Kidney epithelial cell (primary cell): ENCODE data around the gene ELL2. TPM values are rescaled to one million over a fixed set of nuclear protein-coding genes. Genes with fewer than 3 reads are reported as not detected.
"Not testable (repeated sequence)": the region's sequence is repeated elsewhere in the genome, so short reads cannot be mapped to it uniquely, and the experiment has no call there.

Experiments
- DNase-seq: peaks from one replicate; pipeline ENCODE4 v3.0.0-alpha.2; 2010; ENCODE audit warnings: low read depth
- H3K27me3 ChIP-seq: 2 replicates; pipeline ENCODE4 v1.6.0; 2011; ENCODE audit warnings: low read length; ENCODE audit not compliant: control insufficient read depth, insufficient read depth
- H3K36me3 ChIP-seq: 2 replicates; pipeline ENCODE4 v1.5.1; 2011; ENCODE audit warnings: low read length; ENCODE audit not compliant: control insufficient read depth, insufficient read depth
- H3K4me3 ChIP-seq: 2 replicates; pipeline ENCODE4 v1.5.1; 2011; ENCODE audit warnings: low read depth, mild to moderate bottlenecking, control low read depth, low read length
- total RNA-seq: library from RNA; depleted of rRNA; stranded (reverse); fragments of >200 nt; gene quantifications from 2 replicates; pipeline ENCODE4 v1.2.3, GENCODE V29; 2015
- TF ChIP-seq, protein P1 (sequence below): IDR thresholded peaks from 2 replicates; pipeline ENCODE4 v1.5.1; 2011; ENCODE audit warnings: mild to moderate bottlenecking, moderate library complexity, low read length, control low read depth, inconsistent platforms; ENCODE audit not compliant: insufficient read depth, poor library complexity, severe bottlenecking

The ELL2 gene
- total RNA-seq, 1 donor from 2014 or later, result 14.1 TPM

GRCh38 chr5:95910521-95910920, 51.1 kb downstream of the ELL2 start:
- DNase-seq, result no peak
- Histone ChIP-seq H3K4me3 (no peak overlapping the region), H3K27me3 (no peaks in the 10 kb centered on the region), H3K36me3 (no peaks in the 10 kb centered on the region)
- TF ChIP-seq, protein P1, sequence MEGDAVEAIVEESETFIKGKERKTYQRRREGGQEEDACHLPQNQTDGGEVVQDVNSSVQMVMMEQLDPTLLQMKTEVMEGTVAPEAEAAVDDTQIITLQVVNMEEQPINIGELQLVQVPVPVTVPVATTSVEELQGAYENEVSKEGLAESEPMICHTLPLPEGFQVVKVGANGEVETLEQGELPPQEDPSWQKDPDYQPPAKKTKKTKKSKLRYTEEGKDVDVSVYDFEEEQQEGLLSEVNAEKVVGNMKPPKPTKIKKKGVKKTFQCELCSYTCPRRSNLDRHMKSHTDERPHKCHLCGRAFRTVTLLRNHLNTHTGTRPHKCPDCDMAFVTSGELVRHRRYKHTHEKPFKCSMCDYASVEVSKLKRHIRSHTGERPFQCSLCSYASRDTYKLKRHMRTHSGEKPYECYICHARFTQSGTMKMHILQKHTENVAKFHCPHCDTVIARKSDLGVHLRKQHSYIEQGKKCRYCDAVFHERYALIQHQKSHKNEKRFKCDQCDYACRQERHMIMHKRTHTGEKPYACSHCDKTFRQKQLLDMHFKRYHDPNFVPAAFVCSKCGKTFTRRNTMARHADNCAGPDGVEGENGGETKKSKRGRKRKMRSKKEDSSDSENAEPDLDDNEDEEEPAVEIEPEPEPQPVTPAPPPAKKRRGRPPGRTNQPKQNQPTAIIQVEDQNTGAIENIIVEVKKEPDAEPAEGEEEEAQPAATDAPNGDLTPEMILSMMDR, result no peak

DNA sequence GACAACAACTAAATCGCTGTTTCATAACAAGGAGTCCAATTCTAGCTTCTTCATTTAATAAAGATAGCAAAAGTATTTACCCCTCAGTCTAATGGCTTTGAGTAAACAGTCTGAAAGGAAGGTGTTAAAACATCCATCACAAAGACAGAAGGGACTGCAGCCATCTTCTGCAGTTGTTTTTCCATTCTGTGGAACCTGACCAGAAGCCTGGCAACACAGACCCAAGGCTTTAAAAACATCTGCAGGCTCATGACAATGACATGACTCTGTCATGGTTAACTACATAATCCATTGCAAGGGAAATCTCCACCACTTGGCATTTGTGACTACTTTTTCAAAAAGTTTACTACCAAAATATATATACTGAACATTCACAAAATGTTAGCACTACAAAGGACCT, 51.9 kb downstream of the ELL2 start:
- H3K27me3 ChIP-seq, result no peaks in the 10 kb centered on the region
- no peaks in the 10 kb centered on the region for H3K36me3 ChIP-seq
- H3K4me3 ChIP-seq, result no peak overlapping the region
- TF ChIP-seq, protein P1, result no peak
- no peak for DNase-seq

- TF ChIP-seq, protein P1, result no peak
- no peaks in the 10 kb centered on the region for H3K36me3 ChIP-seq
- no peaks in the 10 kb centered on the region for H3K27me3 ChIP-seq
- DNase-seq, result no peak
- H3K4me3 ChIP-seq, result no peak overlapping the region
These were observed 52.9 kb downstream of the ELL2 start for GRCh38 chr5:95908799-95909198.

- H3K36me3 ChIP-seq, result no peaks in the 10 kb centered on the region
These were observed 53.6 kb downstream of the ELL2 start for GRCh38 chr5:95907740-95908706.

GRCh38 chr5:95907067-95907705, 54.5 kb downstream of the ELL2 start:
- H3K27me3 ChIP-seq, result no peaks in the 10 kb centered on the region
- no peaks in the 10 kb centered on the region for H3K36me3 ChIP-seq
- TF ChIP-seq, protein P1, result no peak
- DNase-seq, result no peak
- H3K4me3 ChIP-seq, result no peak overlapping the region

More at GRCh38 chr5:95907740-95908706, 53.6 kb downstream of the ELL2 start:
- no peak for DNase-seq
- H3K4me3 ChIP-seq, result no peak overlapping the region
- TF ChIP-seq, protein P1, result no peak
- no peaks in the 10 kb centered on the region for H3K27me3 ChIP-seq

GRCh38 chr5:95906398-95906797, 55.3 kb downstream of the ELL2 start:
- not testable (repeated sequence) for H3K36me3 ChIP-seq

More at GRCh38 chr5:95906398-95906797, 55.3 kb downstream of the ELL2 start:
- not testable (repeated sequence) for DNase-seq, H3K27me3 ChIP-seq, H3K4me3 ChIP-seq
